ENCODE results near the gene SPATA16. TPM values are rescaled to one million over a fixed set of nuclear protein-coding genes. Genes with fewer than 3 reads are reported as not detected.

The SPATA16 gene
- total and polyA plus RNA-seq, 2 experiments from 2014 or later = not detected

- TF ChIP-seq, protein P1, sequence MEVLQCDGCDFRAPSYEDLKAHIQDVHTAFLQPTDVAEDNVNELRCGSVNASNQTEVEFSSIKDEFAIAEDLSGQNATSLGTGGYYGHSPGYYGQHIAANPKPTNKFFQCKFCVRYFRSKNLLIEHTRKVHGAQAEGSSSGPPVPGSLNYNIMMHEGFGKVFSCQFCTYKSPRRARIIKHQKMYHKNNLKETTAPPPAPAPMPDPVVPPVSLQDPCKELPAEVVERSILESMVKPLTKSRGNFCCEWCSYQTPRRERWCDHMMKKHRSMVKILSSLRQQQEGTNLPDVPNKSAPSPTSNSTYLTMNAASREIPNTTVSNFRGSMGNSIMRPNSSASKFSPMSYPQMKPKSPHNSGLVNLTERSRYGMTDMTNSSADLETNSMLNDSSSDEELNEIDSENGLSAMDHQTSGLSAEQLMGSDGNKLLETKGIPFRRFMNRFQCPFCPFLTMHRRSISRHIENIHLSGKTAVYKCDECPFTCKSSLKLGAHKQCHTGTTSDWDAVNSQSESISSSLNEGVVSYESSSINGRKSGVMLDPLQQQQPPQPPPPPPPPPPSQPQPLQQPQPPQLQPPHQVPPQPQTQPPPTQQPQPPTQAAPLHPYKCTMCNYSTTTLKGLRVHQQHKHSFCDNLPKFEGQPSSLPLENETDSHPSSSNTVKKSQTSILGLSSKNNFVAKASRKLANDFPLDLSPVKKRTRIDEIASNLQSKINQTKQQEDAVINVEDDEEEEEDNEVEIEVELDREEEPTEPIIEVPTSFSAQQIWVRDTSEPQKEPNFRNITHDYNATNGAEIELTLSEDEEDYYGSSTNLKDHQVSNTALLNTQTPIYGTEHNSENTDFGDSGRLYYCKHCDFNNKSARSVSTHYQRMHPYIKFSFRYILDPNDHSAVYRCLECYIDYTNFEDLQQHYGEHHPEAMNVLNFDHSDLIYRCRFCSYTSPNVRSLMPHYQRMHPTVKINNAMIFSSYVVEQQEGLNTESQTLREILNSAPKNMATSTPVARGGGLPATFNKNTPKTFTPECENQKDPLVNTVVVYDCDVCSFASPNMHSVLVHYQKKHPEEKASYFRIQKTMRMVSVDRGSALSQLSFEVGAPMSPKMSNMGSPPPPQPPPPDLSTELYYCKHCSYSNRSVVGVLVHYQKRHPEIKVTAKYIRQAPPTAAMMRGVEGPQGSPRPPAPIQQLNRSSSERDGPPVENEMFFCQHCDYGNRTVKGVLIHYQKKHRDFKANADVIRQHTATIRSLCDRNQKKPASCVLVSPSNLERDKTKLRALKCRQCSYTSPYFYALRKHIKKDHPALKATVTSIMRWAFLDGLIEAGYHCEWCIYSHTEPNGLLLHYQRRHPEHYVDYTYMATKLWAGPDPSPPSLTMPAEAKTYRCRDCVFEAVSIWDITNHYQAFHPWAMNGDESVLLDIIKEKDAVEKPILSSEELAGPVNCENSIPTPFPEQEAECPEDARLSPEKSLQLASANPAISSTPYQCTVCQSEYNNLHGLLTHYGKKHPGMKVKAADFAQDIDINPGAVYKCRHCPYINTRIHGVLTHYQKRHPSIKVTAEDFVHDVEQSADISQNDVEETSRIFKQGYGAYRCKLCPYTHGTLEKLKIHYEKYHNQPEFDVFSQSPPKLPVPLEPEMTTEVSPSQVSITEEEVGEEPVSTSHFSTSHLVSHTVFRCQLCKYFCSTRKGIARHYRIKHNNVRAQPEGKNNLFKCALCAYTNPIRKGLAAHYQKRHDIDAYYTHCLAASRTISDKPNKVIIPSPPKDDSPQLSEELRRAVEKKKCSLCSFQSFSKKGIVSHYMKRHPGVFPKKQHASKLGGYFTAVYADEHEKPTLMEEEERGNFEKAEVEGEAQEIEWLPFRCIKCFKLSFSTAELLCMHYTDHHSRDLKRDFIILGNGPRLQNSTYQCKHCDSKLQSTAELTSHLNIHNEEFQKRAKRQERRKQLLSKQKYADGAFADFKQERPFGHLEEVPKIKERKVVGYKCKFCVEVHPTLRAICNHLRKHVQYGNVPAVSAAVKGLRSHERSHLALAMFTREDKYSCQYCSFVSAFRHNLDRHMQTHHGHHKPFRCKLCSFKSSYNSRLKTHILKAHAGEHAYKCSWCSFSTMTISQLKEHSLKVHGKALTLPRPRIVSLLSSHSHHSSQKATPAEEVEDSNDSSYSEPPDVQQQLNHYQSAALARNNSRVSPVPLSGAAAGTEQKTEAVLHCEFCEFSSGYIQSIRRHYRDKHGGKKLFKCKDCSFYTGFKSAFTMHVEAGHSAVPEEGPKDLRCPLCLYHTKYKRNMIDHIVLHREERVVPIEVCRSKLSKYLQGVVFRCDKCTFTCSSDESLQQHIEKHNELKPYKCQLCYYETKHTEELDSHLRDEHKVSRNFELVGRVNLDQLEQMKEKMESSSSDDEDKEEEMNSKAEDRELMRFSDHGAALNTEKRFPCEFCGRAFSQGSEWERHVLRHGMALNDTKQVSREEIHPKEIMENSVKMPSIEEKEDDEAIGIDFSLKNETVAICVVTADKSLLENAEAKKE (CRISPR knock-in tag; IDR thresholded peaks at IDR 0.05) = no peak
- TF ChIP-seq EZH2 (IDR thresholded peaks at IDR 0.05; ENCODE audit: low read depth, unreplicated experiment) (no peak), CREB1 (CRISPR knock-in tag; IDR thresholded peaks at IDR 0.05; ENCODE audit: low read depth) (no peak), JUNB (IDR thresholded peaks at IDR 0.05; ENCODE audit: unreplicated experiment) (no peak), EZH2phosphoT487 (IDR thresholded peaks at IDR 0.05; ENCODE audit: unreplicated experiment) (no peak), ZNF114 (CRISPR knock-in tag; IDR thresholded peaks at IDR 0.05) (no peak)
- TF ChIP-seq, protein P2, sequence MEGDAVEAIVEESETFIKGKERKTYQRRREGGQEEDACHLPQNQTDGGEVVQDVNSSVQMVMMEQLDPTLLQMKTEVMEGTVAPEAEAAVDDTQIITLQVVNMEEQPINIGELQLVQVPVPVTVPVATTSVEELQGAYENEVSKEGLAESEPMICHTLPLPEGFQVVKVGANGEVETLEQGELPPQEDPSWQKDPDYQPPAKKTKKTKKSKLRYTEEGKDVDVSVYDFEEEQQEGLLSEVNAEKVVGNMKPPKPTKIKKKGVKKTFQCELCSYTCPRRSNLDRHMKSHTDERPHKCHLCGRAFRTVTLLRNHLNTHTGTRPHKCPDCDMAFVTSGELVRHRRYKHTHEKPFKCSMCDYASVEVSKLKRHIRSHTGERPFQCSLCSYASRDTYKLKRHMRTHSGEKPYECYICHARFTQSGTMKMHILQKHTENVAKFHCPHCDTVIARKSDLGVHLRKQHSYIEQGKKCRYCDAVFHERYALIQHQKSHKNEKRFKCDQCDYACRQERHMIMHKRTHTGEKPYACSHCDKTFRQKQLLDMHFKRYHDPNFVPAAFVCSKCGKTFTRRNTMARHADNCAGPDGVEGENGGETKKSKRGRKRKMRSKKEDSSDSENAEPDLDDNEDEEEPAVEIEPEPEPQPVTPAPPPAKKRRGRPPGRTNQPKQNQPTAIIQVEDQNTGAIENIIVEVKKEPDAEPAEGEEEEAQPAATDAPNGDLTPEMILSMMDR (conservative IDR thresholded peaks at IDR 0.05; ENCODE audit: low read depth in 2 of 2) = no peak
These were observed 221.7 kb downstream of the SPATA16 start (continued) for GRCh38 chr3:172919297-172919683.
